ENCODE data around the gene DIAPH3. TPM values are rescaled to one million over a fixed set of nuclear protein-coding genes. Genes with fewer than 3 reads are reported as not detected.
A peak's percentile ranks its signal among the peaks of the same experiment; 100 is the strongest.
"Not testable (repeated sequence)": the region's sequence is repeated elsewhere in the genome, so short reads cannot be mapped to it uniquely, and the experiment has no call there.

DIAPH3 gene
- total RNA-seq = 1 to 10 TPM in 3 of 4 donors, under 1 TPM in 1; 0.27 to 3.9 (median 2.1) TPM

DNA sequence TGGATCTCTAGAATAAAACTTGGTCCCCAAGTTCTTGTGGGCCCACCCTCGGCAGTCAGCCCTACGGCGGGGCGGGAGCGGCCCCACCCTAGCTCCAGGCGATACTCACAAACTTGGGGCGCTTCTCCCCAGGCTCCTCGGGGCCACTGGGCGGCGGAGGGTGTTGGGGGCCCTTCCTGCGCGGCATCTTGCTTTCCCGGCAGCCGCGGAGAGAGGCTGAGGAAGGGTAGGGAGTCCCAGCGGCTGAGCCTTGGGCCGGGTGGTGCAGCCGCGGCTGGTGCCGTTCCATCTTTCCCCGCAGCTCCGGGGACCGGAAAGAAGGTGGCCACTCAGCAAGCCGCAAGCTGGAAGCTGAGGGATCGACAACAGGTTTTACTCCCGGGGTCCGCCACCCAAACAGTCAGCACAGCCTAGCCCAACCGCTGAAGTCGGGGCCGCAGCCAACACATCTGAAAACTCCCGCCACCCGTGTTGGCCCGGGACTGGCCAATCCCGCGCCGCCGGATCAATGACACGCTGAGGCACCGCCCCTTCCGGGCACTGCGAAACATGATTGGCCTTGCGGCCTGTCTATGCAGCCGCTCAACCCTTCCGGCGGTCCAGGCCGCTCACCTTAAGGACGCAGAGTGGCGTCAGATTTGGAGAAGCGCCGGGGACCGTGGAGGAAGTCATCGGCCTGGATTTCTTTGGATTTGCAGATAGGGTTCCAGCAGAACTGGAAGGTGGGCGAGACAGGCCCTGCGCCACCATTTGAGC is at the start of gene DIAPH3:
TSS of gene DIAPH3 (minus strand) at position 451 of the 756 bp plus-strand sequence. CDS start at position 289, 162 bp downstream.
- 0% methylated on average over 35 to 49 of the region's 54 CpGs for WGBS, 2 donors
- TF ChIP-seq, protein P1, sequence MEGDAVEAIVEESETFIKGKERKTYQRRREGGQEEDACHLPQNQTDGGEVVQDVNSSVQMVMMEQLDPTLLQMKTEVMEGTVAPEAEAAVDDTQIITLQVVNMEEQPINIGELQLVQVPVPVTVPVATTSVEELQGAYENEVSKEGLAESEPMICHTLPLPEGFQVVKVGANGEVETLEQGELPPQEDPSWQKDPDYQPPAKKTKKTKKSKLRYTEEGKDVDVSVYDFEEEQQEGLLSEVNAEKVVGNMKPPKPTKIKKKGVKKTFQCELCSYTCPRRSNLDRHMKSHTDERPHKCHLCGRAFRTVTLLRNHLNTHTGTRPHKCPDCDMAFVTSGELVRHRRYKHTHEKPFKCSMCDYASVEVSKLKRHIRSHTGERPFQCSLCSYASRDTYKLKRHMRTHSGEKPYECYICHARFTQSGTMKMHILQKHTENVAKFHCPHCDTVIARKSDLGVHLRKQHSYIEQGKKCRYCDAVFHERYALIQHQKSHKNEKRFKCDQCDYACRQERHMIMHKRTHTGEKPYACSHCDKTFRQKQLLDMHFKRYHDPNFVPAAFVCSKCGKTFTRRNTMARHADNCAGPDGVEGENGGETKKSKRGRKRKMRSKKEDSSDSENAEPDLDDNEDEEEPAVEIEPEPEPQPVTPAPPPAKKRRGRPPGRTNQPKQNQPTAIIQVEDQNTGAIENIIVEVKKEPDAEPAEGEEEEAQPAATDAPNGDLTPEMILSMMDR (IDR thresholded peaks at IDR 0.05) = no peak
- no peak for TF ChIP-seq POLR2A (IDR thresholded peaks at IDR 0.05)

DNA sequence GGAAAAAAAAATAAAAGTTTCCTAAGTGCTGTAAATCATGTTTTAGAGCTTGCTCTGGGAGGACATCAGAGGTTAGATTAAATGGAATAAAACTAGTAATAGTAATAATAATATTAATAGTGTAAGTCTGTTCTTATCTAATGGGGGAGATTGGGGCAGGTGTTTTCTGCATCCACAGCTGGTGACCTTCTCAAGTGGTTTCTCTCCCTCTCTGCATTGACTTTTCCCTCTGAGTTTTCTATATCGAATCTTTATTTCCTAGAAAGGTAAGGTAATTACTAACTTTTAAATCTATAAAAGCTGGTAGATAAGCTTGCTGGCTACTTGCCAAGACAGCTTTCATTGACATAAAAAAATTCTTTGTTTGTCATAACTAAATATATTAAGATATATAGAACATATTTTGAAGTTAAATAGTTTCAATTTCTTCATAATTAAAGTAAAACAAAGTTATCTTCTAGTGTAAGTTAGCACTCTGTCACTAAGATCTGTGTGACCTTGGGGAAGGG is 49.6 kb upstream of the DIAPH3 start:
- 29 to 37% methylated on average over 1 of the region's 1 CpG for WGBS, 2 donors
- intact Hi-C loops (cut with DNase I; ENCODE audit: low total_unique reads) = no loop called here
- no peak for DNase-seq (ENCODE audit: low spot score in 2 of 2)
- TF ChIP-seq POLR2A (IDR thresholded peaks at IDR 0.05) = no peak
- TF ChIP-seq, protein P1 (IDR thresholded peaks at IDR 0.05) = no peak
- H3K4me3 ChIP-seq (ENCODE audit: low read depth, poor library complexity, severe bottlenecking) = no peak overlapping the region

More for the DNA sequence above, at the start of gene DIAPH3:
- peak within 1 kb of the TSS; percentile 49 for H3K4me3 ChIP-seq (ENCODE audit: low read depth, poor library complexity, severe bottlenecking)
- DNase-seq (ENCODE audit: low spot score in 2 of 2) = peak; percentile 93 to 99
- intact Hi-C loops (cut with DNase I; ENCODE audit: low total_unique reads) = no loop called here

DNA sequence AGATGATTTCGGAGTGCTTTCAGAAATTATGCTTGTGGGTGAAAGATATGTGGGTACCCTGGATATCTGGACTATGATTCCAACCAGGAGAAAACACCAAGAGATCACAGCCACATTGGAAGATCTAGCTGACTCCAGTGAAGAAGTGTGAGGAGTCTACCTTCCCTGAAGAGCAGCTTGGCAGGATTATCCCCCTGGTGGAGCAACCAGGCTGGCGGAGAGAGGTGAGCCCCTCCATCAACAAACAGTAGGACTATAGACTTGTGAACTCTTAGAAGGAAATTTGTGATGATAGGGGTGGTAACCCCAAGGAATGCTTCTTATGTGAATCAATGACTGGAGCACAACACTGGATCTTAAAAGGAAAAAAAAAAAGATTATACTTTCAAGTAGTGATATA is 47.8 kb upstream of the DIAPH3 start:
- intact Hi-C loops (cut with DNase I; ENCODE audit: low total_unique reads) = no loop called here
- no peak for TF ChIP-seq POLR2A (IDR thresholded peaks at IDR 0.05)
- TF ChIP-seq, protein P1 (IDR thresholded peaks at IDR 0.05) = no peak
- no peak overlapping the region for H3K4me3 ChIP-seq (ENCODE audit: low read depth, poor library complexity, severe bottlenecking)
- DNase-seq (ENCODE audit: low spot score in 2 of 2) = no peak
- 78 to 95% methylated on average over 2 of the region's 2 CpGs for WGBS, 2 donors

- intact Hi-C loops (cut with DNase I; ENCODE audit: low total_unique reads) = no loop called here
- no peak for DNase-seq (ENCODE audit: low spot score in 2 of 2)
- 41 to 44% methylated on average over 4 of the region's 4 CpGs for WGBS, 2 donors
- no peak overlapping the region for H3K4me3 ChIP-seq (ENCODE audit: low read depth, poor library complexity, severe bottlenecking)
- TF ChIP-seq, protein P1 (IDR thresholded peaks at IDR 0.05) = no peak
- no peak for TF ChIP-seq POLR2A (IDR thresholded peaks at IDR 0.05)
Measured at GRCh38 chr13:60210510-60211330, 47.0 kb upstream of the DIAPH3 start.

GRCh38 chr13:60205499-60205898 is 41.8 kb upstream of the DIAPH3 start:
- H3K4me3 ChIP-seq (ENCODE audit: low read depth, poor library complexity, severe bottlenecking); DNase-seq (ENCODE audit: low spot score in 2 of 2); intact Hi-C loops (cut with DNase I; ENCODE audit: low total_unique reads): not testable (repeated sequence)
- 80 to 86% methylated on average over 10 of the region's 10 CpGs for WGBS, 2 donors

DNA sequence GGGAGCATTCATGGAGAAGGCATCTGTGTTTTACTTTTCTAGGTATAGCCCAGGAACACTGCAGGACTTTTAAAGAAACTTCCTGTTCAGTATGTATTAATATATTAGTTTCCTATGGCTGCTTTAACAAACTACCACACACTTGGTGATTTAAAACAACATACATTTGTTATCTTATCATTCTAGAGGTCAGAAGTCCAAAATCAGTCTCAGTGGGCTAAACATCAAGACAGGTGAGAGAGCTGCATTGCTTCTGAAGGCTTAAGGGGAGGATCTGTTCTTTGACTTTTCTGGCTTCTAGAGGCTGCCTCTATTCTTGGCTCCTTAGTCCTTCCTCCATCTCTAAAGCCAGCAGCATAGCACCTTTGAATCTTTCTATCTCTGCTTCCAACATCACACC is 37.6 kb upstream of the DIAPH3 start:
- H3K4me3 ChIP-seq (ENCODE audit: low read depth, poor library complexity, severe bottlenecking) = no peak overlapping the region
- no peak for DNase-seq (ENCODE audit: low spot score in 2 of 2)
- intact Hi-C loops (cut with DNase I; ENCODE audit: low total_unique reads) = no loop called here
- TF ChIP-seq, protein P1 (IDR thresholded peaks at IDR 0.05) = no peak
- TF ChIP-seq POLR2A (IDR thresholded peaks at IDR 0.05) = no peak

- DNase-seq (ENCODE audit: low spot score in 2 of 2); H3K4me3 ChIP-seq (ENCODE audit: low read depth, poor library complexity, severe bottlenecking); intact Hi-C loops (cut with DNase I; ENCODE audit: low total_unique reads): not testable (repeated sequence)
- WGBS, 2 donors = 85 to 95% methylated on average over 2 of the region's 2 CpGs
Measured at GRCh38 chr13:60195893-60196292, 32.2 kb upstream of the DIAPH3 start.

Measured in lower leg skin (tissue), 4 donors.